Activated T-helper 17 cell treated with anti-CD3 and anti-CD28 coated beads, Interleukin-2, amount 50 U/mL, for 72 hours (primary cell): Measurements from ENCODE around the gene ZNF576. TPM values are rescaled to one million over a fixed set of nuclear protein-coding genes. Genes with fewer than 3 reads are reported as not detected.
A peak's percentile ranks its signal among the peaks of the same experiment; 100 is the strongest.
"Not testable (repeated sequence)": the region's sequence is repeated elsewhere in the genome, so short reads cannot be mapped to it uniquely, and the experiment has no call there.

ENCODE experiments used
- ATAC-seq: fragments of 150-1000 bp; cut with Tn5 transposase; replicated peaks from 2 replicates; pipeline ENCODE4 v1.10.0; 2021; ENCODE audit warnings: mild to moderate bottlenecking, moderate library complexity
- H3K27ac Mint-ChIP-seq: one replicate; pipeline ENCODE4 v1.8.0; 2022; ENCODE audit warnings: mixed read lengths
- H3K27me3 Mint-ChIP-seq: one replicate; pipeline ENCODE4 v1.8.0; 2022; ENCODE audit warnings: mixed read lengths
- H3K36me3 Mint-ChIP-seq: one replicate; pipeline ENCODE4 v1.8.0; 2022; ENCODE audit warnings: low read depth, mild to moderate bottlenecking, mixed read lengths
- H3K4me1 Mint-ChIP-seq: one replicate; pipeline ENCODE4 v1.8.0; 2022; ENCODE audit warnings: mixed read lengths
- H3K4me3 Mint-ChIP-seq: one replicate; pipeline ENCODE4 v1.8.0; 2022; ENCODE audit warnings: mild to moderate bottlenecking, mixed read lengths
- H3K9me3 Mint-ChIP-seq: one replicate; pipeline ENCODE4 v1.8.0; 2022; ENCODE audit warnings: mixed read lengths
- total RNA-seq, 2 donors: library from RNA; stranded (reverse); gene quantifications; one replicate each; pipeline ENCODE4 v1.2.3, GENCODE V29; 2022

The ZNF576 gene, protein sequence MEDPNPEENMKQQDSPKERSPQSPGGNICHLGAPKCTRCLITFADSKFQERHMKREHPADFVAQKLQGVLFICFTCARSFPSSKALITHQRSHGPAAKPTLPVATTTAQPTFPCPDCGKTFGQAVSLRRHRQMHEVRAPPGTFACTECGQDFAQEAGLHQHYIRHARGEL
- 10 to 100 TPM; 17.8 to 23.3 TPM for total RNA-seq

GRCh38 chr19:43595999-43596841 lies at the start of gene ZNF576, which contains the start of gene IRGQ:
ZNF576 (plus strand) TSS chr19:43596595; CDS start chr19:43597109, 514 bp downstream.
IRGQ (minus strand) TSS chr19:43596134; CDS start chr19:43595338, 796 bp downstream.
- Mint-ChIP-seq H3K36me3 (peaks cover 72% of the 10 kb centered on the region), H3K9me3 (no peaks in the 10 kb centered on the region), H3K4me3 (peak within 1 kb of the TSS; percentile 94), H3K27me3 (no peaks in the 10 kb centered on the region), H3K4me1 (peaks cover 24% of the 10 kb centered on the region), H3K27ac (peak within 1 kb of the TSS; percentile 99)
- peak; percentile 89 for ATAC-seq

GRCh38 chr19:43547926-43548325 lies 48.5 kb upstream of the ZNF576 start:
- not testable (repeated sequence) for H3K9me3 Mint-ChIP-seq, ATAC-seq, H3K4me1 Mint-ChIP-seq, H3K4me3 Mint-ChIP-seq, H3K27me3 Mint-ChIP-seq, H3K27ac Mint-ChIP-seq
- peaks cover 53% of the 10 kb centered on the region for H3K36me3 Mint-ChIP-seq

DNA sequence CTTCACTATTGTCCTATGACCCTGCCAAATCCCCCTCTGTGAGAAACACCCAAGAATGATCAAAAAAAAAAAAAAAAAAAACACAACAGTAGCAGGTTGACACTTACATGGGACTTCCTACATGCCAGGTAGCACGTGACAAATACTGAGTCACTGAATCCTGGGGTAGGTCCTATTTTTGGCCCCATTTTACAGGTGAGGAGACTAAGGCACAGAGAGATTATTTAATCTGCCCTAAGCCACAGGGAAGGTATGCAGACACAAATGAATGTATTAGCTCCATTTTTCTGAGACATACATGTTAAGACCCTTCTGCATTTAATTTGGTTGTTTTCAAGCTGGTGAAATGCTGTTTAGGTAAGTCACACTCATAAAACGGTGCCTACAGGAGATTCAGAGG lies 47.7 kb upstream of the ZNF576 start:
- no peaks in the 10 kb centered on the region for H3K27me3 Mint-ChIP-seq
- no peak for ATAC-seq
- no peaks in the 10 kb centered on the region for H3K4me1 Mint-ChIP-seq
- H3K36me3 Mint-ChIP-seq = peaks cover 45% of the 10 kb centered on the region
- no peak overlapping the region for H3K4me3 Mint-ChIP-seq
- H3K9me3 Mint-ChIP-seq = no peaks in the 10 kb centered on the region
- H3K27ac Mint-ChIP-seq = no peak overlapping the region

- H3K9me3 Mint-ChIP-seq = no peaks in the 10 kb centered on the region
- ATAC-seq = no peak
- H3K27ac Mint-ChIP-seq = peak overlapping the region; percentile 17
- no peak overlapping the region for H3K4me3 Mint-ChIP-seq
- H3K4me1 Mint-ChIP-seq = peaks cover 7% of the 10 kb centered on the region
- no peaks in the 10 kb centered on the region for H3K27me3 Mint-ChIP-seq
- H3K36me3 Mint-ChIP-seq = peaks cover 44% of the 10 kb centered on the region
These were observed 44.8 kb upstream of the ZNF576 start for GRCh38 chr19:43551399-43552197.

DNA sequence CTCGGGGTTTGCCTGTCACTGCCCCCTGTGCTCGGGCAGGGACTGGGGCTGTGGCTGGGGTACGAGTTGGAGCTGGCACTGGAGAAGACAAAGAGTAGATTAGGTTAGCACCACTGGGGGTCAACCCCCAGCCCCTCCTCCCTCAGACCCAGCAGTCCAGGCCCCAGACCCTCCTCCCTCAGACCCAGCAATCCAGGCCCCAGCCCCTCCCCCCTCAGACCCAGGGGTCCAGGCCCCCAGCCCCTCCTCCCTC lies 44.3 kb upstream of the ZNF576 start:
- Mint-ChIP-seq H3K27ac (no peak overlapping the region), H3K4me3 (no peak overlapping the region), H3K4me1 (peaks cover 7% of the 10 kb centered on the region), H3K27me3 (no peaks in the 10 kb centered on the region), H3K9me3 (no peaks in the 10 kb centered on the region), H3K36me3 (peaks cover 45% of the 10 kb centered on the region)
- ATAC-seq = no peak

DNA sequence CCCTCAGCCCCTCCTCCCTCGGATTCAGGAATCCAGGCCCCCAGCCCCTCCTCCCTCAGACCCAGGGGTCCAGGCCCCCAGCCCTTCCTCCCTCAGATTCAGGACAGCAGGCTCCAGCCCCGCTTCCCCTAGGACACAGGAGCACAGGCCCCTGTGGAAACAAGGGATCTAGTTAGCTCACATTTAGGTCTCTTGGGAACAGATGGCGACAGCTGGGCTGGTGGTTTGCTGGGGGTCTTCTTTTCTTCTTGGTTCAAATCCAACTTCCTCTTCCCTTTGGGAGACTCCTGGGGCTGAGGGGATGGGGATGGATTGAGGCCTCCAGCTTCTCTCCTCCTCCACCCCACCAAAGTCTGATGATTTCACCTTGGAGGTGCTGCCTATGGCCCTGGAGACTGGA lies 43.8 kb upstream of the ZNF576 start:
- no peak overlapping the region for H3K4me3 Mint-ChIP-seq
- peaks cover 50% of the 10 kb centered on the region for H3K36me3 Mint-ChIP-seq
- ATAC-seq = no peak
- H3K4me1 Mint-ChIP-seq = peaks cover 7% of the 10 kb centered on the region
- H3K9me3 Mint-ChIP-seq = no peaks in the 10 kb centered on the region
- H3K27ac Mint-ChIP-seq = no peak overlapping the region
- H3K27me3 Mint-ChIP-seq = no peaks in the 10 kb centered on the region

DNA sequence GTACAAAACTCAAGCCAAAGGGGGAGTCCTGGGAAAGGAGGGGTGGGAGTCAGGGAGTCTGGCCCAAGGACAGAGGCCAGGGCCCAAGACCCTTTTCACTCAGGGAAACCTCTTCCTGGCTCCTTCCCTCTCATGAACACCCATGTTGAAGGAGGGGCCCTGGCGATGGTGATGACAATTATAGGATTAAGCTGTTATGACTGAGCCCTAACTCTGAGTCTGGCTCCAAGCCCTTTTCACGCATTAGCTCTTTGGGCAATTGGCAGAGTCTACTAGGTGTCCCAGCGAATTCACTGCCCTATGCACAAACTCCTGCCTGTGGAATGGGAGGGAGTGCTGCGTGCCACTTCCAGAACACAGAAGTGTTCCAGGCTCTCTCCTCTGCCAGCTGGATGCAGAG lies 42.7 kb upstream of the ZNF576 start:
- H3K27ac Mint-ChIP-seq = peak overlapping the region; percentile 81
- H3K36me3 Mint-ChIP-seq = peaks cover 60% of the 10 kb centered on the region
- no peaks in the 10 kb centered on the region for H3K9me3 Mint-ChIP-seq
- no peaks in the 10 kb centered on the region for H3K27me3 Mint-ChIP-seq
- ATAC-seq = no peak
- H3K4me1 Mint-ChIP-seq = peaks cover 7% of the 10 kb centered on the region
- H3K4me3 Mint-ChIP-seq = no peak overlapping the region

- peak overlapping the region; percentile 81 for H3K27ac Mint-ChIP-seq
- no peaks in the 10 kb centered on the region for H3K9me3 Mint-ChIP-seq
- no peak for ATAC-seq
- H3K36me3 Mint-ChIP-seq = peaks cover 63% of the 10 kb centered on the region
- no peaks in the 10 kb centered on the region for H3K27me3 Mint-ChIP-seq
- H3K4me1 Mint-ChIP-seq = peaks cover 7% of the 10 kb centered on the region
- no peak overlapping the region for H3K4me3 Mint-ChIP-seq
These were observed 42.0 kb upstream of the ZNF576 start for GRCh38 chr19:43554317-43554895.

DNA sequence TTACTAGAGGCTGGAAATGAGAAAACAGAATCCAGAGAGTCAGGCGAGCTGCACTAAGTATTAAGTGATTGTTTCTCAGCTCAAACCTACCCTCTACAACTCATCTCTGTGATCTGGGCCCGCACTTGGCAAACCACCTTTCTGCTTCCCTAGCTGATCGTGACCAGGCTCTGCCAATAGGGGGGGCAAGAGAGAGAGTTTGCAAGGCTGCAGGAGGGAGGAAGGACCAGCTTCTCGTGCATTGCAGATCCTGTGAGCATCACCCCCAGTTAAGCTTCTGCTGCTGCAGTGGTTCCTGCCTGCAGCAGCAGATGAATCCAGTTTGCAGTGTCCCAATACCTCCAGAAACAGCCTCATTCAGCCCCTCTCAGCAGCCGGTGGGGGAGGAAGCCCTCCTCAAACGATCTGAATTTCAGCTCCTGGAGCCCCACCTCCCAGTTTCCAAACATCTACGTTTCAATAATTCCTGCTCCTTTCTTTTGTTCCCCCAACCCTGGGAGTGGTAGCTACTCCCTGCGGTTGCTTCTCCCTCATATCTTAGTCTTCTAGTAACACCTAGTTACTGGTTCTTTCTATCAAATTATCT lies 41.1 kb upstream of the ZNF576 start:
- peak; percentile 88 for ATAC-seq
- Mint-ChIP-seq H3K4me1 (peaks cover 7% of the 10 kb centered on the region), H3K27ac (peak overlapping the region; percentile 81), H3K36me3 (peaks cover 63% of the 10 kb centered on the region), H3K27me3 (no peaks in the 10 kb centered on the region), H3K4me3 (no peak overlapping the region), H3K9me3 (no peaks in the 10 kb centered on the region)

GRCh38 chr19:43560687-43561086 lies 35.7 kb upstream of the ZNF576 start:
- no peaks in the 10 kb centered on the region for H3K9me3 Mint-ChIP-seq
- H3K4me3 Mint-ChIP-seq = peak overlapping the region; percentile 63
- peak overlapping the region; percentile 87 for H3K27ac Mint-ChIP-seq
- H3K4me1 Mint-ChIP-seq = peaks cover 29% of the 10 kb centered on the region
- peaks cover 61% of the 10 kb centered on the region for H3K36me3 Mint-ChIP-seq
- ATAC-seq = no peak
- H3K27me3 Mint-ChIP-seq = no peaks in the 10 kb centered on the region

DNA sequence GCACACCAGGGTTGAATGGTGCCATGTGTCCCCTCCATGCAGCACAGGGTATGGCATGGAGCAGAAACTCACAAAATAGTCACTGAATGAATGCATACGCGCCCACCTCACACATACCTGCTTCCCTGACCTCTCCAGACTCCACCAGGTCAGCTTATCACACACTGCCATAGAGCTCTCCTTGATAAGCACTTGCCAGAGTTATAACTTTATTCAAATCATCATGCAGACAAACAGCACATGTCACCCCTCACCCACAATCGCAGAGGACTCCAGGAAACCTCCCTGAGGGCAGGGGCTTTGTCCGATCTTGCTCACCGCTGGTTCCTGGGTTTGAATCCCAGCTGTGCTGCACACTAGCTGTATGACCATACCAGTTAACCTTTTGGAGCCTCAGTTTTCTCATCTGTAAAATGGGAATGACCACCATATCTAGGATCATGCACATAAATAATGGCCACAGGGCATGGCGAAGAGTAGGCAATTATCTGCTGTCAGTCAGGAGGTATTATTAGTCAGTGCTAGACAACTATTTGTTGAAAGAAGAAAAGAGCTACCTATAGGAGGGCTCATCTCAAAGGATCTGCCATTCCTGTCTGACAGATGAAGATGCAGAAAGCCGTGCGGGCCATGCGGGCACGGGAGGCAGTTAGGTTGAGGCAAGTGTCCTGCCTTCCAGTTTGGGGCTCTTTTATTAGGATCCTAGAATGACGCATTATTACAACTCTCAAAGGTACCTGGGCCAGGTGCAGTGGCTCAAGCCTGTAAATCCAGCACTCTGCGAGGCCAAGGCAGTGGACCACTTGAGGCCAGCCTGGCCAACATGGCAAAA lies 35.0 kb upstream of the ZNF576 start:
- Mint-ChIP-seq H3K4me3 (peak overlapping the region; percentile 63), H3K27me3 (no peaks in the 10 kb centered on the region), H3K36me3 (peaks cover 61% of the 10 kb centered on the region)

DNA sequence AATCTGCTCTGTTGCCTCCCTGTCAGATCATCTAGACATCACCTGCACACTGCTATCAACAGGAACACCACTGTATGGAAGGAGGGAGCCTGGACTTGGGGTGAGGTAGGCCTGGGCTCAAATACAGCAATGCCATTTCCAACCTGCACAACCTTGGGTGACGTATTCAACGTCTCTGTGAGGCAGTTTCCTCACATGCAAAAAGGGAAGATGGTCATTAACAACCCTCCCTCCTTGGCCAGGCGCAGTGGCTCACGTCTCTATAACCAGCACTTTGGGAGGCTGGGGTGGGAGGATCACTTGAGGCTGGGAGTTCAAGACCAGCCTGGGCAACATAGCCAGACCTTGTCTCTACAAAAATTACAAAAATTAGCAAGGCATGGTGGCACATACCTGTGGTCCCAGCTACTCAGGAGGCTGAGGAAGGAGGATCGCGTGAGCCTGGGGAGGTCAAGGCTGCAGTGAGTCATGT lies 34.1 kb upstream of the ZNF576 start:
- ATAC-seq = no peak
- H3K27ac Mint-ChIP-seq = peak overlapping the region; percentile 87
- H3K36me3 Mint-ChIP-seq = peaks cover 59% of the 10 kb centered on the region
- H3K27me3 Mint-ChIP-seq = no peaks in the 10 kb centered on the region
- peak overlapping the region; percentile 63 for H3K4me3 Mint-ChIP-seq
- no peaks in the 10 kb centered on the region for H3K9me3 Mint-ChIP-seq
- peaks cover 29% of the 10 kb centered on the region for H3K4me1 Mint-ChIP-seq

More for the DNA sequence above, 35.0 kb upstream of the ZNF576 start:
- ATAC-seq = no peak
- H3K9me3 Mint-ChIP-seq = no peaks in the 10 kb centered on the region
- peak overlapping the region; percentile 87 for H3K27ac Mint-ChIP-seq
- H3K4me1 Mint-ChIP-seq = peaks cover 29% of the 10 kb centered on the region

DNA sequence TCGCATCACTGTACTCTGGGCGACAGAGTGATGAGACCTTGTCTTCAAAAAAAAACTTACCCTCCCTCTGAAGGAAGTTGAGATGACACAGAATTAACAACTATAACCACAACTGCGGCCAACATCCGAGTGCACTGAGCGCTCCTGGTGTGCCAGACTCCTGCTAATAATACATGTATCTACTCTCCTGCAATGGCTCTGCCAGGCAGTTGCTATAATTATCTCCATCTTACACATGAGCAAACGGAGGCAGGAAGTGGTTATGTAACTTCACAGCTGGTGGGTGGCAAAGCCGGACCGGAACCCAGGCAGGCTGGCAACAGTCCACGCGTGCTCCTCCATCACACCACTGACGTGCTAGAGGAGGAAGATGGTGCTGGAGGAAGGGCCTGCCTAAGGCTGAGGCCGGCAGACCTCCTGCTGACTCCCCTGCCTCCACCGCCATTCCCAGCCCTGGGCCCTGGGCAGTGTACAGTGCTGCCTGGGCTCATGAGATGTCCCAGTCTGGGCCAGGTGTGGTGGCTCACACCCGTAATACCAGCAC lies 33.6 kb upstream of the ZNF576 start:
- Mint-ChIP-seq H3K36me3 (peaks cover 54% of the 10 kb centered on the region), H3K9me3 (no peaks in the 10 kb centered on the region), H3K27me3 (no peaks in the 10 kb centered on the region), H3K4me1 (peaks cover 29% of the 10 kb centered on the region), H3K27ac (peak overlapping the region; percentile 87), H3K4me3 (peak overlapping the region; percentile 63)
- peak; percentile 96 for ATAC-seq
